ENCODE results near the gene TBC1D19.

DNA sequence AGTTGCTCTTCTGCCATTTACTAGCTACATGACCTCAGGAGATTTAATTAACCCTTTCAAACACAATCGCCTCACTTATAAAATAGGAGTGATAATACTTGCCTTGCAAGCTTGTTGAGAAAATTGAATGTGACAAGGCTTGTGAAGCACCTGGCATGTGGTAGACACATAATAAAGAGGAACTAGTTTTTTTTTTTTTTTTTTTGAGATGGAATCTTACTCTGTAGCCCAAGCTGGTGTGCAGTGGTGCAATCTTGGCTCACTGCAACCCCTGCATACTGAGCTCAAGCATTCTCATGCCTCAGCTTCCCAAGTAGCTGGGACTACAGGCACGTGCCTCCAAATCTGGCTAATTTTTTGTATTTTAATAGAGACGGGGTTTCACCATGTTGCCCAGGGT lies 203.0 kb downstream of the TBC1D19 start:
- TF ChIP-seq, protein P1, sequence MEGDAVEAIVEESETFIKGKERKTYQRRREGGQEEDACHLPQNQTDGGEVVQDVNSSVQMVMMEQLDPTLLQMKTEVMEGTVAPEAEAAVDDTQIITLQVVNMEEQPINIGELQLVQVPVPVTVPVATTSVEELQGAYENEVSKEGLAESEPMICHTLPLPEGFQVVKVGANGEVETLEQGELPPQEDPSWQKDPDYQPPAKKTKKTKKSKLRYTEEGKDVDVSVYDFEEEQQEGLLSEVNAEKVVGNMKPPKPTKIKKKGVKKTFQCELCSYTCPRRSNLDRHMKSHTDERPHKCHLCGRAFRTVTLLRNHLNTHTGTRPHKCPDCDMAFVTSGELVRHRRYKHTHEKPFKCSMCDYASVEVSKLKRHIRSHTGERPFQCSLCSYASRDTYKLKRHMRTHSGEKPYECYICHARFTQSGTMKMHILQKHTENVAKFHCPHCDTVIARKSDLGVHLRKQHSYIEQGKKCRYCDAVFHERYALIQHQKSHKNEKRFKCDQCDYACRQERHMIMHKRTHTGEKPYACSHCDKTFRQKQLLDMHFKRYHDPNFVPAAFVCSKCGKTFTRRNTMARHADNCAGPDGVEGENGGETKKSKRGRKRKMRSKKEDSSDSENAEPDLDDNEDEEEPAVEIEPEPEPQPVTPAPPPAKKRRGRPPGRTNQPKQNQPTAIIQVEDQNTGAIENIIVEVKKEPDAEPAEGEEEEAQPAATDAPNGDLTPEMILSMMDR (IDR thresholded peaks at IDR 0.05 in 4 of 5, conservative IDR thresholded peaks at IDR 0.05 in 1 of 5), result no peak
- no peak for TF ChIP-seq POLR2A (IDR thresholded peaks at IDR 0.05)
